Measurements from ENCODE around the gene TOR1B.
"Not testable (repeated sequence)": the region's sequence is repeated elsewhere in the genome, so short reads cannot be mapped to it uniquely, and the experiment has no call there.

TOR1B gene, protein sequence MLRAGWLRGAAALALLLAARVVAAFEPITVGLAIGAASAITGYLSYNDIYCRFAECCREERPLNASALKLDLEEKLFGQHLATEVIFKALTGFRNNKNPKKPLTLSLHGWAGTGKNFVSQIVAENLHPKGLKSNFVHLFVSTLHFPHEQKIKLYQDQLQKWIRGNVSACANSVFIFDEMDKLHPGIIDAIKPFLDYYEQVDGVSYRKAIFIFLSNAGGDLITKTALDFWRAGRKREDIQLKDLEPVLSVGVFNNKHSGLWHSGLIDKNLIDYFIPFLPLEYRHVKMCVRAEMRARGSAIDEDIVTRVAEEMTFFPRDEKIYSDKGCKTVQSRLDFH

DNA sequence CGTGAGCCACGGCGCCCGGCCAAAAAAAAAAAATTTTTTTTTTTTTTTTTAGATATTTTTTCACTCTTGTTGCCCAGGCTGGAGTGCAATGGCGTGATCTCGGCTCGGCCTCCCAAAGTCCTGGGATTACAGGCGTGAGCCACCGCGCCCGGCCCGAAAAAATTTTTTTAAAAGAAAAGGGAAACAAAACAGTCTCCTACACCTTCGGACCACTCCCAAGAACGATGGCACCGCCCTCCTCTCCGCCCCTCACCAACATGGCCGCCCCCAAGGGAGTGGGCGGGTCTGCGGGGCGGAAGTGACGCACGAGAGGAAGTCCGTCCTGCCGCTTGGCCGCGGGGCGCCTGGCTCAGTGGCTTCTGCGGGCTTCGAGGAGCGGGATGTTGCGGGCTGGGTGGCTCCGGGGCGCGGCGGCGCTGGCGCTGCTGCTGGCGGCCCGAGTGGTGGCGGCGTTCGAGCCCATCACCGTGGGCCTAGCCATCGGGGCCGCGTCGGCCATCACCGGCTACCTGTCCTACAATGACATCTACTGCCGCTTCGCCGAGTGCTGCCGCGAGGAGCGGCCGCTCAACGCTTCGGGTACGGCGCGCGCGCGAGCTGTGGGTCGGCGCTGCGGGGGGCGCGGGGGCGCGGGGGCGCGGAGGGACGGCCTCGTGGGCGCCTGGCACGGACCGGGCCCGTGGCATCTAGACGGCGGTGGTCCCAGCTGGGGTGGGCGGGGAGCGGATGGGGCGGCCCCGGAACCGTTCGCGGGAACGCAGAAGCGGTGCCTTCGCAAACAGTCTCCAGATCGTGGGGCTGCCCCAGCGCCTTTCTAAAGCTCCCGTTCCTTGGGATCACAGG is at the start of gene TOR1B:
TOR1B (plus strand) TSS at position 352 of the 843 bp plus-strand sequence; CDS start at position 381, 29 bp downstream.
- DNase-seq: peak; percentile 93

DNA sequence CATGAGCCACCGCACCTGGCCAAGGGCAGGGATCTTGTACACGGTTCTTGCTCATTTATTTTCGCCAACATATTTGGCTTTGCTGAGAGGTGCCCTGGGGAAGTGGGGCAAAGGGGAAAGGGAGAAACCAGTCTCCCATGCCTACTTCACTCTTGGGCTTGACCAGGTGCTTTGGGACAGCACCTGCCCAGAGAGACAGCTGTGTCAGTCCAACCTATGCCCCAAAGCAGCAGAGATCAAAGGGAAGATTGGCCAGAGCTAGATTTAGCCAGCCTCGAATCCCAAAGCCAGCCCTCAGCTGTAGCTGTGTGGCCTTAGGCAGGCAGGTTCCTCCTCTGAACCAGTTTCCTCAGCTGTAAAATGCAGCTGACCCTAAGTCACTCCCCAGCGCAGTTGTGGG is 47.8 kb upstream of the TOR1B start:
- no peak for DNase-seq

- no peak for DNase-seq
Measured at GRCh38 chr9:129756191-129756590, 46.8 kb upstream of the TOR1B start.

DNA sequence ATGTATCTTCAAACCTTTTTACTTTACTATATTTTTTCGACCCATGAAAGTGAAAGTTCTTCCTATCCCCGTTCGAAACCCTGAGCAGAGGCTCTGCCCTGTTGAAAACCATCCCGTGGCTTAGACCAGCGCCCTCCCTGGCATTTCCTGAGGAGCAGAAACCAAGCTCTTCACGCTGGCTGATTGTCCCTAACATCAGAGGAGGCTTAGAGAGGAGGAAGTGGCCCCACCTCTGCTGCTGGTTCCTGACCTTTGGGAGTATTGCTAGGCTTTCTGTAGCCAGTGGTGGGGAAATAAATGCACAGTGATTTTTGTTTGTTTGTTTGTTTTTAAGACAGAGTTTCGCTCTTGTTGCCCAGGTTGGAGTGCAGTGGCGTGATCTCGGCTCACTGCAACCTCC is 45.9 kb upstream of the TOR1B start:
- peak; percentile 3 for DNase-seq

GRCh38 chr9:129759319-129759718 is 43.7 kb upstream of the TOR1B start:
- DNase-seq: no peak

DNA sequence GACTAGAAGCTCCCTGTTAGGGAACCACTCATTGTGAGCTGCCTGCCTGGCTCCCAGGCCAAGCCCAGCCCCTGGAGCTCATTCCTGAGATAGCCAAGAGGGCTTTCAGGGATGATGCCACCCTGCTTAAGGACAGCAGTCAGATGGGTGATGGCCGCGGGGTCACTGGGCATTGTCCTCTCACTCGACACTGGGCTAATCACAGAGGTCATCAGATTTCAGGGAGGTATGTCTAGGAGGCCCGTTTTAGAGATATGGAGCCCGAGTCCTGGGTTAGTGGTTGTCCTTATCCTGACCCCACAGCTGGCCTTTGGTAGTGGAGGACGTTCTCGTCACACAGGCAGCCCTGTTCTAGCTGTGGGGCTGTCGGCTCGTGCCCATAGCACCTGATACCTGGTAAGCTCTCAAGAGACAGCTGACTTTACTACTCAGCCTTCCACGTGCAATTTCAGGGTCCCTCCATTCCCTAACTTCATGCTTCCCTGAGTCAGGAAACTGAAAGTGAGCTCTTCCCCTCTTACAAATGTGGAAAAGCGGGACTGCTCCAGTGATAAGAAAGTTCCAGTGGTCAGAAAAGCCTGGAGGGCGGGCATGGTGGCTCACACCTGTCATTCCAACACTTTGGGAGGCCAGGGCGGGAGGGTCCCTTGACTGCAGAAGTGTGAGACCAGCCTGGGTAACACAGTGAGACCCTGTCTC is 43.0 kb upstream of the TOR1B start:
- no peak for DNase-seq

GRCh38 chr9:129760784-129761183 is 42.2 kb upstream of the TOR1B start:
- not testable (repeated sequence) for DNase-seq

- DNase-seq: no peak
Measured at GRCh38 chr9:129761293-129761900, 41.6 kb upstream of the TOR1B start.

GRCh38 chr9:129761901-129762369 is 41.0 kb upstream of the TOR1B start:
- no peak for DNase-seq

- DNase-seq: not testable (repeated sequence)
Measured at GRCh38 chr9:129762370-129762984, 40.5 kb upstream of the TOR1B start.

DNA sequence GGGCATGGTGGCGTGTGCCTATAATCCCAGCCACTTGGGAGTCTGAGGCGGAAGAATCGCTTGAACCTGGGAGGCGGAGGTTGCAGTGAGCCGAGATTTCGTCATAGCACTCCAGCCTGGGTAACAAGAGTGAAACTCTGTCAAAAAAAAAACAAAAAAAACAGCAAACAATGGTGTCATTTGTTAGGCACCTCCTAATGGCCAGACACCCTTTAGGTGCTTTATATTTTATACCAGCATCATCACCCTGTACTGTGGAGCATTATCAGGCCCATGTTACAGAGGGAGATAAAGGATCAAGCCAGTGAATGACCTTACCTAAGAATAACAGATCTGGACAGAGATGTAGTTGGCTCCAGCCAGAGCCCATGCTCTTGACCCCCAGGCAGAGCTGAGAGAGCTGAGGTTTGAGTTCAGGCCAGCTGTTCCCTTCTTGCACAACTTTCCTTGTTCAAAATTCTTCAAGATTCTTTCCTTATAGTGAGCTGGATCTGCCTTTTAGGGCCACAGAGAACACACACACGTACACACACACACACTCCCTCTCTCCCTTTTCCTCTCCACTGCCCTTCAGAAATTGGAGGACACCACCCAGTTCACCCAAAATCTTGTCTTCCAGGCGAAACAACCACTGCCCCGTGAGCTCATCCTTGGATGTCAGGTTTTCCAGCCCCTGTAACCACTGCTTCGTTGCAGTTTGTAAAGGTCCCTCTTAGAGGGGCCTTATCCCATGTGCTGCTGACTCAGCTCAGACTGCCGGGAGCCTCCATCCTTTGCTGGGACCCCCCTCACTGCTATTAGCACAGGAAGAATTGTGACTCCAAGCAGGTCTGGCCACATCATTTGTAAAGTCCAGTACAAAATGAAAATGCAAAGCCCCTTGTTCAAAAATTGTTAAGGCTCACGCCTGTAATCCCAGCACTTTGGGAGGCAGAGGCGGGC is 39.7 kb upstream of the TOR1B start:
- DNase-seq: no peak

DNA sequence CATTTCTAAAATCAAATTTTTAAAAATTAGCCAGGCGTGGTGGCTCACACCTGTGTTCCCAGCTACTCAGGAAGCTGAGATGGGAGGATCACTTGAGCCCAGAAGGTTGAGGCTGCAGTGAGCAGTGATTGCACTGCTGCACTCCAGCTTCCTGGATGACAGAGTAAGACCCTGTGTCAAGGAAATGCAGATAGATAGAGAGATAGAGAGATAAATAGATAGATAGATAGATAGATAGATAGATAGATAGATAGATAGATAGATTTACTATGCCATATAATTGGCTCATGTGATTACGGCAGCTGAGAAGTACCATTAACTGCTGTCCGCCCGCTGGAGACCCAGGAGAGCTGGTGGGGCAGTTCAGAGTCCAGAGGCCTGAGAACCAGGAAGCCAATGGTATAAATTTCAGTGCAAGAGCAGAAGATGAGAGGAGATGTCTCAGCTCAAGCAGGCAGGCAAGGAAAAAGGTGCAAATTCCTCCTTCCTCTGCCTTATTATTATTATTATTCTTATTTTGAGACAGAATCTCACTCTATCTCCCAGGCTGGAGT is 37.1 kb upstream of the TOR1B start:
- no peak for DNase-seq

- DNase-seq: no peak
Measured at GRCh38 chr9:129768486-129768885, 34.5 kb upstream of the TOR1B start.

- DNase-seq: no peak
Measured at GRCh38 chr9:129769669-129770068, 33.3 kb upstream of the TOR1B start.

DNA sequence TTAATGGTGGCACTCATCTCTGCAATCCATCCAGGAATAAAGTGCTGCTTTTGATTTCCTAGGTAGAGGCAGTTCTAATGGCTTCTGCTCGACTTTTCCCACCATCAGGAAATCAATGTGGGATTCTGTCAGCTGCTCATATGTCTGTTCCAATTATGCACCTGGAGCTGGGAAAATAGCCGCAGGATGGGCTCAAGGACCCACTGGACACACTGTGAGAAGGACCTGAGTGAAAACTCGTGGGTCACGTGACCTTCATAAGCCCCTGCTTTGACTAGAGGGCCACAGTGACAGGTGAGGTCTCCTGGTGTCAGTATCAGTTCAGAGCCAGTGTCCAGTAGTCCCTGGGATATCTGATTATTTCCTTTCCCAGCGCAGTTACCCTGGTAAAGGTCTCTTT is 32.2 kb upstream of the TOR1B start:
- DNase-seq: no peak

GRCh38 chr9:129773262-129774048 is 29.5 kb upstream of the TOR1B start:
- DNase-seq: peak; percentile 13

GRCh38 chr9:129774791-129775447 is 28.1 kb upstream of the TOR1B start:
- DNase-seq: no peak

GRCh38 chr9:129775448-129775798 is 27.6 kb upstream of the TOR1B start:
- DNase-seq: no peak

GRCh38 chr9:129776096-129776495 is 26.9 kb upstream of the TOR1B start:
- DNase-seq: not testable (repeated sequence)

- DNase-seq: no peak
Measured at GRCh38 chr9:129776566-129776937, 26.4 kb upstream of the TOR1B start.

All from CD4-positive, alpha-beta T cell treated with Interleukin-4 for 4 hours (primary cell).